Caco-2 (cell line): ENCODE measurements around the gene MAS1L. TPM values are rescaled to one million over a fixed set of nuclear protein-coding genes. Genes with fewer than 3 reads are reported as not detected.

Experiments used
- BruUV-seq: library from RNA; stranded (reverse); fragments of 400-500 nt; replicated peaks from 2 replicates; lab custom pipeline; 2021; lab: Mats Ljungman, UMichigan
- CTCF ChIA-PET: fragments of 300-600 bp; sonication (Branson Sonifier 250); formaldehyde crosslinking; loops from one replicate; lab custom pipeline; 2022; ENCODE audit warnings: antibody characterized with exemption; lab: Charles Lee
- POLR2A ChIA-PET: fragments of 300-600 bp; sonication (Branson Sonifier 250); formaldehyde crosslinking; loops from one replicate; lab custom pipeline; 2022; ENCODE audit warnings: antibody characterized with exemption; lab: Charles Lee
- DNase-seq, 2 experiments: peaks; one replicate each; pipeline versions ENCODE4 v3.0.0 to v3.0.0-alpha.2; 2020 to 2022
- H3K27me3 ChIP-seq: replicated peaks from 2 replicates; pipeline ENCODE4 v1.6.0; 2011; ENCODE audit warnings: low read length; ENCODE audit not compliant: control insufficient read depth, insufficient read depth
- H3K36me3 ChIP-seq: 2 replicates; pipeline ENCODE4 v1.5.1; 2011; ENCODE audit warnings: low read length; ENCODE audit not compliant: control insufficient read depth, insufficient read depth
- H3K4me1 ChIP-seq: fragments of 250-450 bp; sonication (Bioruptor Pico); 2 replicates; pipeline ENCODE4 v1.5.1; 2020; ENCODE audit warnings: mild to moderate bottlenecking
- H3K4me3 ChIP-seq: 2 replicates; pipeline ENCODE4 v1.5.1; 2011; ENCODE audit warnings: low read depth, mild to moderate bottlenecking, control low read depth, low read length
- H3K9me3 ChIP-seq: fragments of 250-450 bp; sonication (Bioruptor Pico); 2 replicates; pipeline ENCODE4 v1.5.1; 2020; ENCODE audit warnings: mild to moderate bottlenecking, moderate library complexity
- H3K27ac Mint-ChIP-seq: one replicate; pipeline ENCODE4 v1.8.0; 2022; ENCODE audit warnings: mixed read lengths; ENCODE audit not compliant: unreplicated experiment
- H3K27me3 Mint-ChIP-seq: one replicate; pipeline ENCODE4 v1.8.0; 2022; ENCODE audit warnings: mixed read lengths; ENCODE audit not compliant: insufficient read depth, unreplicated experiment
- H3K36me3 Mint-ChIP-seq: one replicate; pipeline ENCODE4 v1.8.0; 2022; ENCODE audit warnings: mild to moderate bottlenecking, mixed read lengths; ENCODE audit not compliant: insufficient read depth, unreplicated experiment
- H3K4me1 Mint-ChIP-seq: one replicate; pipeline ENCODE4 v1.8.0; 2022; ENCODE audit warnings: low read depth, mixed read lengths; ENCODE audit not compliant: unreplicated experiment
- H3K4me3 Mint-ChIP-seq: one replicate; pipeline ENCODE4 v1.8.0; 2022; ENCODE audit warnings: mild to moderate bottlenecking, moderate library complexity, mixed read lengths; ENCODE audit not compliant: unreplicated experiment
- H3K9me3 Mint-ChIP-seq: one replicate; pipeline ENCODE4 v1.8.0; 2022; ENCODE audit warnings: mixed read lengths; ENCODE audit not compliant: unreplicated experiment
- intact Hi-C: fragments of 100-400 bp; cut with micrococcal nuclease; formaldehyde crosslinking; loops from one replicate; pipeline ENCODE4 v1.10.0; 2022; ENCODE audit not compliant: unreplicated experiment
- total RNA-seq: library from RNA; stranded (reverse); gene quantifications from 2 replicates; pipeline ENCODE4 v1.2.3, GENCODE V29; 2022
- TF ChIP-seq, protein P1 (sequence below), 2 experiments: fragments of 200-600 bp in 1 of 2; IDR thresholded peaks; 1 replicate in 1 of 2; 2 replicates in 1 of 2; pipeline versions ENCODE4 v1.5.1 to v1.8.0; 2011 to 2022; ENCODE audit warnings: antibody characterized with exemption in 1 of 2, control low read depth in 1 of 2, inconsistent platforms in 1 of 2, low read depth in 1 of 2, low read length in 1 of 2, mild to moderate bottlenecking in 1 of 2, moderate library complexity in 1 of 2; ENCODE audit not compliant: insufficient read depth in 1 of 2, severe bottlenecking in 1 of 2, unreplicated experiment in 1 of 2

MAS1L gene
- total RNA-seq, 1 experiment from 2014 or later = not detected

- Mint-ChIP-seq H3K27me3 (peaks cover 12% of the 10 kb centered on the region), H3K4me3 (no peak overlapping the region), H3K36me3 (no peaks in the 10 kb centered on the region), H3K9me3 (peaks cover 10% of the 10 kb centered on the region), H3K4me1 (no peaks in the 10 kb centered on the region), H3K27ac (no peak overlapping the region)
- ChIA-PET POLR2A (no interaction called here), CTCF (no interaction called here)
- BruUV-seq = no TSS peak
- DNase-seq = no peak
- H3K27me3 ChIP-seq = no peaks in the 10 kb centered on the region; the same call in 1 of the 2 replicates
- TF ChIP-seq, protein P1, sequence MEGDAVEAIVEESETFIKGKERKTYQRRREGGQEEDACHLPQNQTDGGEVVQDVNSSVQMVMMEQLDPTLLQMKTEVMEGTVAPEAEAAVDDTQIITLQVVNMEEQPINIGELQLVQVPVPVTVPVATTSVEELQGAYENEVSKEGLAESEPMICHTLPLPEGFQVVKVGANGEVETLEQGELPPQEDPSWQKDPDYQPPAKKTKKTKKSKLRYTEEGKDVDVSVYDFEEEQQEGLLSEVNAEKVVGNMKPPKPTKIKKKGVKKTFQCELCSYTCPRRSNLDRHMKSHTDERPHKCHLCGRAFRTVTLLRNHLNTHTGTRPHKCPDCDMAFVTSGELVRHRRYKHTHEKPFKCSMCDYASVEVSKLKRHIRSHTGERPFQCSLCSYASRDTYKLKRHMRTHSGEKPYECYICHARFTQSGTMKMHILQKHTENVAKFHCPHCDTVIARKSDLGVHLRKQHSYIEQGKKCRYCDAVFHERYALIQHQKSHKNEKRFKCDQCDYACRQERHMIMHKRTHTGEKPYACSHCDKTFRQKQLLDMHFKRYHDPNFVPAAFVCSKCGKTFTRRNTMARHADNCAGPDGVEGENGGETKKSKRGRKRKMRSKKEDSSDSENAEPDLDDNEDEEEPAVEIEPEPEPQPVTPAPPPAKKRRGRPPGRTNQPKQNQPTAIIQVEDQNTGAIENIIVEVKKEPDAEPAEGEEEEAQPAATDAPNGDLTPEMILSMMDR (IDR thresholded peaks at IDR 0.05; ENCODE audit: insufficient read depth in 1 of 2, low read depth in 1 of 2, low read length in 1 of 2, severe bottlenecking in 1 of 2, unreplicated experiment in 1 of 2) = no peak
- H3K36me3 ChIP-seq = no peaks in the 10 kb centered on the region
- intact Hi-C loops = no loop called here
- no peaks in the 10 kb centered on the region for H3K4me1 ChIP-seq
- H3K9me3 ChIP-seq = no peaks in the 10 kb centered on the region
- H3K4me3 ChIP-seq = no peak overlapping the region
Observed at GRCh38 chr6:29474996-29475395, 12.8 kb downstream of the MAS1L start.

DNA sequence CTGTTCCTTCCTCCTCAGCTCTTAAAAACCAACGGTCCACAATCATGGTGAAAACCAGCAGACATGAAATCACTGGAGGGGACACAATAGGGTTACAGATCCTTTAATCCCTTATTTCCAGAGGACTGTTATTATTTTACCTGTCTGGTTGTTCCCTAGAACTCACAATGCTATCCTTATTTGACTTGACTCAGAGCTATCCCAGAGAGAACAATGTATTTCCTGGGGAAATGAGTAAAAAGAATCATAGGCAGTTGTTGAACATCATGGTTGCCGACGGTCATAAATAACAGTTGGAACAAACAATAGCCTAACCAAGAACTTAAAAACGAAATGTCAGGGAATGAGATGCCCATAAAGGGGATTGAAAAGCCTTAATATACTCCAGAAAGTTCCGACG lies 21.5 kb downstream of the MAS1L start:
- Mint-ChIP-seq H3K9me3 (no peaks in the 10 kb centered on the region), H3K4me3 (no peak overlapping the region), H3K27me3 (peaks cover 6% of the 10 kb centered on the region), H3K4me1 (no peaks in the 10 kb centered on the region), H3K36me3 (no peaks in the 10 kb centered on the region), H3K27ac (no peak overlapping the region)
- Histone ChIP-seq H3K27me3 (no peaks in the 10 kb centered on the region), H3K4me3 (no peak overlapping the region), H3K36me3 (no peaks in the 10 kb centered on the region), H3K9me3 (no peaks in the 10 kb centered on the region), H3K4me1 (no peaks in the 10 kb centered on the region)
- POLR2A ChIA-PET = no interaction called here
- intact Hi-C loops = no loop called here
- DNase-seq = no peak
- TF ChIP-seq, protein P1 (IDR thresholded peaks at IDR 0.05; ENCODE audit: insufficient read depth in 1 of 2, low read depth in 1 of 2, low read length in 1 of 2, severe bottlenecking in 1 of 2, unreplicated experiment in 1 of 2) = no peak
- CTCF ChIA-PET = no interaction called here
- BruUV-seq = no TSS peak

- Histone ChIP-seq H3K4me1 (no peaks in the 10 kb centered on the region), H3K9me3 (no peaks in the 10 kb centered on the region), H3K36me3 (no peaks in the 10 kb centered on the region), H3K4me3 (no peak overlapping the region), H3K27me3 (no peaks in the 10 kb centered on the region)
- Mint-ChIP-seq H3K4me1 (no peaks in the 10 kb centered on the region), H3K27ac (no peak overlapping the region), H3K36me3 (no peaks in the 10 kb centered on the region), H3K9me3 (no peaks in the 10 kb centered on the region), H3K27me3 (peaks cover 6% of the 10 kb centered on the region), H3K4me3 (no peak overlapping the region)
- BruUV-seq = no TSS peak
- intact Hi-C loops = no loop called here
- no peak for DNase-seq
- TF ChIP-seq, protein P1 (IDR thresholded peaks at IDR 0.05; ENCODE audit: insufficient read depth in 1 of 2, low read depth in 1 of 2, low read length in 1 of 2, severe bottlenecking in 1 of 2, unreplicated experiment in 1 of 2) = no peak
- ChIA-PET CTCF (no interaction called here), POLR2A (no interaction called here)
Observed at GRCh38 chr6:29465801-29466200, 22.0 kb downstream of the MAS1L start.
